MM.1S (cell line): ENCODE measurements around the gene TIAM1.

ENCODE experiments used
- DNase-seq: peaks from one replicate; pipeline ENCODE4 v3.0.0-alpha.2; 2015
- H2AFZ ChIP-seq: fragments of 300-600 bp; sonication (generic); 2 replicates; pipeline ENCODE4 v1.6.0; 2016; ENCODE audit warnings: antibody characterized with exemption, low read length
- H3F3A ChIP-seq: fragments of 300-600 bp; sonication (generic); 2 replicates; pipeline ENCODE4 v1.6.1; 2016; ENCODE audit warnings: mild to moderate bottlenecking, antibody characterized with exemption, low read length, moderate library complexity, mixed read lengths; ENCODE audit not compliant: insufficient read depth
- H3K27ac ChIP-seq: fragments of 300-600 bp; sonication (generic); 2 replicates; pipeline ENCODE4 v1.5.1; 2016; ENCODE audit warnings: mild to moderate bottlenecking, low read length
- H3K27me3 ChIP-seq: fragments of 300-600 bp; sonication (generic); replicated peaks from 2 replicates; pipeline ENCODE4 v1.6.0; 2016; ENCODE audit warnings: low read length; ENCODE audit not compliant: insufficient read depth
- H3K36me3 ChIP-seq: fragments of 300-600 bp; sonication (generic); replicated peaks from 2 replicates; pipeline ENCODE4 v1.6.1; 2016; ENCODE audit warnings: mild to moderate bottlenecking, low read length, mixed read lengths; ENCODE audit not compliant: insufficient read depth
- H3K4me1 ChIP-seq: fragments of 300-600 bp; sonication (generic); 2 replicates; pipeline ENCODE4 v1.6.1; 2016; ENCODE audit warnings: low read length, mixed read lengths
- H3K4me2 ChIP-seq: fragments of 300-600 bp; sonication (generic); 2 replicates; pipeline ENCODE4 v1.6.0; 2016; ENCODE audit warnings: low read depth, low read length
- H3K4me3 ChIP-seq: fragments of 300-600 bp; sonication (generic); 2 replicates; pipeline ENCODE4 v1.5.1; 2016; ENCODE audit warnings: low read length, mixed read lengths
- H3K79me2 ChIP-seq: fragments of 300-600 bp; sonication (generic); 2 replicates; pipeline ENCODE4 v1.6.1; 2016; ENCODE audit warnings: mixed run types, low read length, mixed read lengths
- H3K9ac ChIP-seq: fragments of 300-600 bp; sonication (generic); 2 replicates; pipeline ENCODE4 v1.6.1; 2016; ENCODE audit warnings: low read length, mixed read lengths
- H3K9me2 ChIP-seq: fragments of 300-600 bp; sonication (generic); replicated peaks from 2 replicates; pipeline ENCODE4 v1.6.1; 2016; ENCODE audit warnings: mild to moderate bottlenecking, low read length, mixed read lengths; ENCODE audit not compliant: insufficient read depth
- H3K9me3 ChIP-seq: fragments of 300-600 bp; sonication (generic); replicated peaks from 2 replicates; pipeline ENCODE4 v1.6.1; 2016; ENCODE audit warnings: mild to moderate bottlenecking, low read length, mixed read lengths; ENCODE audit not compliant: insufficient read depth
- H4K20me1 ChIP-seq: fragments of 300-600 bp; sonication (generic); 2 replicates; pipeline ENCODE4 v1.6.1; 2016; ENCODE audit warnings: mild to moderate bottlenecking, low read length, moderate library complexity, mixed read lengths; ENCODE audit not compliant: insufficient read depth
- CTCF ChIP-seq: fragments of 300-600 bp; sonication (generic); IDR thresholded peaks from 2 replicates; pipeline ENCODE4 v1.5.1; 2016; ENCODE audit warnings: antibody characterized with exemption, low read length, mixed read lengths
- EZH2 ChIP-seq: fragments of 300-600 bp; sonication (generic); optimal IDR thresholded peaks from 2 replicates; pipeline ENCODE3; 2017; ENCODE audit warnings: low read depth, mild to moderate bottlenecking, antibody characterized with exemption, low read length, mixed read lengths
- EZH2phosphoT487 ChIP-seq: fragments of 300-600 bp; sonication (generic); IDR thresholded peaks from 2 replicates; pipeline ENCODE4 v1.6.1; 2018; ENCODE audit warnings: antibody characterized with exemption, low read length

TIAM1 gene

GRCh38 chr21:31130821-31131220 lies 213.2 kb downstream of the TIAM1 start:
- Histone ChIP-seq H3K9ac (no peak overlapping the region), H4K20me1 (no peaks in the 10 kb centered on the region), H3K4me2 (no peak overlapping the region), H3K36me3 (no peaks in the 10 kb centered on the region), H3K27ac (no peak overlapping the region), H3K27me3 (no peaks in the 10 kb centered on the region), H3K9me2 (no peaks in the 10 kb centered on the region), H3K4me3 (no peak overlapping the region), H3K4me1 (peaks cover 45% of the 10 kb centered on the region), H3F3A (peaks cover 26% of the 10 kb centered on the region), H3K79me2 (no peaks in the 10 kb centered on the region), H3K9me3 (no peaks in the 10 kb centered on the region), H2AFZ (no peak overlapping the region)
- DNase-seq = no peak
- no peak for TF ChIP-seq EZH2
- TF ChIP-seq EZH2phosphoT487 = no peak
- TF ChIP-seq CTCF = no peak

DNA sequence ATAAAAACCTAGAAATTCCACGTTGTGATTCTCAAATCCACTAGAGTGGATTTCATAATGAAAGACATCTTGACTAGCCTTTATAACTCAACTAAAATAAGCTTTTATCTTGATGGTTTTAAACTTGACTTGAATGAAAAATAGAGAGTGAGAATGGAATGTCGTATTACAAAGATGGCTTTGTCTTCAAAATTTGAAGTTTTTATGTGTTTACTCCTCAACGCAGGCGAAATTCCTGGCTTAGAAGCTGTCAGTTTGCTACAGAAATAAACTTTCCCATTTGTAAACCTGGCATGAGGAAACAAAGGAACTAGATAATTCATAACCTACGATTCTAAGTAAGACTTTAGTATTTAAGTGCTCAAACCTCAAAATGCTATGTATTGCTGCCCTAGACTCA lies 215.8 kb downstream of the TIAM1 start:
- TF ChIP-seq EZH2 (no peak), CTCF (no peak), EZH2phosphoT487 (no peak)
- H3K4me1 ChIP-seq = peaks cover 31% of the 10 kb centered on the region
- H2AFZ ChIP-seq = no peak overlapping the region
- no peak overlapping the region for H3K27ac ChIP-seq
- H3F3A ChIP-seq = peaks cover 15% of the 10 kb centered on the region
- no peak overlapping the region for H3K4me2 ChIP-seq
- no peaks in the 10 kb centered on the region for H3K36me3 ChIP-seq
- no peak overlapping the region for H3K9ac ChIP-seq
- H3K27me3 ChIP-seq = no peaks in the 10 kb centered on the region
- DNase-seq = no peak
- no peaks in the 10 kb centered on the region for H3K9me3 ChIP-seq
- no peaks in the 10 kb centered on the region for H4K20me1 ChIP-seq
- H3K9me2 ChIP-seq = no peaks in the 10 kb centered on the region
- no peak overlapping the region for H3K4me3 ChIP-seq
- no peaks in the 10 kb centered on the region for H3K79me2 ChIP-seq

DNA sequence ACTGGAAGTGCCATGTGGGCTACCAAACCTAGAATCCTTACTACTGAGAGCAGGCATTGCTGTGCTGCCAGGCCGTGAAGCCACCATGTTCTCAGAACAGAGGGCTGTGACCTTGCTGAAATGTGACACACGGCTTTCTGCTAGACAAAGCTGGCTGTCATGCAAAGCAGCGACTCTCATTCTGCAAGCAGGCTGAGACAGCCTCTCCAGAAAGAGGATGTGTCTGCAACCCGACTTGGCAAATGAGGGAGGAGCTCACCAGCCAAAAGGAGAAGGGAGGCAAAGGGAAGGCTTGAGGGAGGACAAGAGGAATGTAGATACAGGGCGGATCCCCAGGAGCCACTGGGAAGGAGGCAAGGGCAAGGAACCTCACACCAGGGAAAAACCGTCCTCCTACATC lies 220.1 kb downstream of the TIAM1 start:
- H3K27ac ChIP-seq = no peak overlapping the region
- no peak for DNase-seq
- H3K36me3 ChIP-seq = no peaks in the 10 kb centered on the region
- H4K20me1 ChIP-seq = no peaks in the 10 kb centered on the region
- H3K4me3 ChIP-seq = no peak overlapping the region
- no peaks in the 10 kb centered on the region for H3F3A ChIP-seq
- H3K9me2 ChIP-seq = no peaks in the 10 kb centered on the region
- no peak overlapping the region for H3K4me2 ChIP-seq
- H3K9me3 ChIP-seq = no peaks in the 10 kb centered on the region
- H3K79me2 ChIP-seq = no peaks in the 10 kb centered on the region
- 0 out of 2 replicates have a peak, but pooled peaks cover 3% of the 10 kb centered on the region for H3K4me1 ChIP-seq
- no peaks in the 10 kb centered on the region for H3K27me3 ChIP-seq
- no peak overlapping the region for H3K9ac ChIP-seq
- TF ChIP-seq EZH2 (no peak), EZH2phosphoT487 (no peak), CTCF (no peak)
- no peak overlapping the region for H2AFZ ChIP-seq
